GM21515 (cell line): ENCODE data around the gene P2RY11.

Experiments used
- ATAC-seq: cut with Tn5 transposase; IDR thresholded peaks from one replicate; pipeline ENCODE4 v1.9.1; 2021; ENCODE audit not compliant: unreplicated experiment

Gene P2RY11

DNA sequence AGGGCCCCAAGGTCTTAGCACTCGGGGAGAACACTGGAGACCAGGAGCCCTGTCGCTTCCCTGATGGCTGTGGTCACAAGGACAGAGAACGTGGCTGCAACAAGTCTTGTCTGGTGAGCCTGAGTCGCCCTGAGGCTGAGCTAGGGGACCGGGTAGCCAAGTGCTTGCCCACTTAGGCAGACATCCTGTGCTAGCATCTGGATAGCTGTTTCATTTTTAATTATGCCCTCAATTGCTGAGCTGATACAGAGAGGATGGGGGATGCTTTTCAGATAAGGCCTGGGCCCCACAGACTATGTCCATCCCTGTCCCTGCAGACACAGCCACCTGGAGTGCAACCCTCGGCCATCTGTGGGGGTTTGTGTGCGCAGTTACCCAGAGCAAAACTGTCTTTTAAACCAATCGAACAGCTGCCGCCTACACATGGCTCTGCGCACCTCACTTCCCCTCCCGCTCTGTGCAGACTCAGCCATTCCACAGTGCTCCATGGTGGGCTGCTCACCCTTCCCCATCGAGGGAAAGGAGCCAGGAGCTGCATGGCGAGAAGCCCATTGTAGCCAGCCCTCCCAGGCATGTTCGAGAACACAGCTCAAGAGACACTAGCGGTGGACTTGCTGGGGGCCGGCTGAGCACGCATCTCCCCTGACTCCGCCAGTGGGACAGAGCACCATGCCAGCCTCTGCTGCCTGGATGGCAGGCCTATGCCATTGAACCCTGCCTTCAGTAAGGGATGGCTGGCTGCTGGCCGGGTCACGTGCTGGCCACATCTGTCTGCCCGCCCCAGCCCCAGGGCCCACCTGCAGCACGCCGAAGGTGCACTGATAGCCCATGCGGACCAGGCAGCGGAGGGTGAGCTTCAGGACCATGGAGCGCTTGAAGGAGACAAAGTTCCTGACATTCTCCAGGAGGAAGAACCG, 27.6 kb downstream of the P2RY11 start:
- ATAC-seq, result no peak

DNA sequence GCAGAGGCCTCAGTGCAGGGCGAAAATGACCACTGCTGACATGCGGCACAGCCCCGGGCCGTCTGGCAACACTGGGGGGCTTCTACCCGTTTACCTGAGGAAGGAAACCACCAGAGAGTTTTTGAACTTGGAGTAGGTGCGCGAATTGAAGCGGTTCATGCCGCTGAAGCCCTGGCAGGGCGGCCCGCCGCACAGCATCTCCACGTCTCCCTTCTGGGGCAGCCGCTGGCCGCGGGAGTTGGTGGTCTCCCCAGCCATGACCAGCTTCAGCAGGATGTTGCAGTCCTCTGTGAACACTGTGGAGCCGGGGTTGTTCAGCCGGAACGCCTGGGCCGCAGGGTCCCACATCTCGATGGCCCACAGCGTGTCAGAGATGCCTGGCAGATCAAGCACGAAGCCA, 28.5 kb downstream of the P2RY11 start:
- no peak for ATAC-seq

DNA sequence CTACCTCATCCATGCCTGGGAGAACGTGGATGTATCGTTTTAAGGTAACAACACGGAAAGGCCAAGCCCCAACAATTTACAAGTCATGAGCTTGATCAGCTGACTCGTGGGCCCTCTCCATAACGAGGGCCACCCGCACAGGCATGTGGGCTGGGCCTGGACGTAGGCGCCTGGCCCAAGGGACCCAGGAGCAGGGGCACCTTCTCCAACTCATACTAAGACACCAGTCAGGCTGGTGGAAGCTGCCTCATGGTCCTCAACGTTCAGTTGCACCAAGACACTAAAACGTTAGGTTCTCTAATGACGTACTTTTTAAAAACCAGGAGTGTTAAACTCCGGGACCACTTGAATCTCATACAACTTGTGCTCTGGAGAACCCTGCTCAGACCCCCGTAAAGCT, 30.0 kb downstream of the P2RY11 start:
- ATAC-seq, result no peak

DNA sequence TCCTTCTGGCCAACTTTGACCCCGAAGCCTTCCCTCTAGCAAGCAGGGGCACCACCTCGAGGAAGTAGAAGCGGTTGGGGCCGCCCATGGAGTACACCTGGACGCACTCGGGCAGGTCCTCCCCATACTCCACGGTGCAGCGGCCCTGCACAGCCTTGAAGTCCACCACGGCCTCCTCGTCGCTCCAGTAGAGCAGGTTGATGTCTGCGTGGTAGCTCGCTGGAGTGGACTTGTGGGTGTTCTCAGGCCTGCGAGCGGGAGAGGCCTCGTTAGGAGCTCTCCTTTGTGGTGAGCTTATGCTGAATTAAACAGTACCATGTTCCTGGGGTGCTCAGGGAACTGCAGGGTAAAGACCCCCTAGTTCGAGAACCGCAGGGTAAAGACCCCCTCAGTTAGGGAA, 30.5 kb downstream of the P2RY11 start:
- no peak for ATAC-seq

DNA sequence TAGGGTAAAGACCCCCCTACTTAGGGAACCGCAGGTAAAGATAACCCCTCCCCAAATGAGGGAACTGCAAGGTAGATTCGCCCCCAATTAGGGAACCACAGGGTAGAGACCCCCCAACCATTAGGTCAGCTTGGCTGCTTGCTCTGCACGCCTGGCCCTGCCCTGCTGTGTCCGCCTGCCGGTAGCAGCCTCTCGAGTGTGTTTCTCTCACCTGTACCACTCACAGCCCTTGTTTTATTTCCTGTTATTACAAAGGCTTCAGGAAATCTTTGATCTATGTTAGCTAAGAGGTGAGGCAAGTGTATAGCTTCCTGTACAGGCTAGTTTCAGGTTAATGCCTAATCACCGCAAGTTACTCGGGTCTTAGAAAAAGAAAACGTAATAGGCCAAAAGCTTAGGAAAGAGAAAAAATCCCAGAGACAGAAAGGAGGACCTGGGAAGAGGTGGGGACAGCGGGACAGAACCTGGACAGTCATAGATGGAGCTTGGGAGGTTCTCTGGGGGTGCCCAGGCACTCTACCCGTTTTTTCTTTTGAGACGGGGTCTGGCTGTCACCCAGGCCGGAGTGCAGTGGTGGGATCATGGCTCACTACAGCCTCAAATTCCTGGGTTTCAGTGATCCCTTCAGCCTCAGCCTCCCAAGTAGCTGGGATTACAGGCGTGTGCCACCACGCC, 31.3 kb downstream of the P2RY11 start:
- ATAC-seq, result no peak

DNA sequence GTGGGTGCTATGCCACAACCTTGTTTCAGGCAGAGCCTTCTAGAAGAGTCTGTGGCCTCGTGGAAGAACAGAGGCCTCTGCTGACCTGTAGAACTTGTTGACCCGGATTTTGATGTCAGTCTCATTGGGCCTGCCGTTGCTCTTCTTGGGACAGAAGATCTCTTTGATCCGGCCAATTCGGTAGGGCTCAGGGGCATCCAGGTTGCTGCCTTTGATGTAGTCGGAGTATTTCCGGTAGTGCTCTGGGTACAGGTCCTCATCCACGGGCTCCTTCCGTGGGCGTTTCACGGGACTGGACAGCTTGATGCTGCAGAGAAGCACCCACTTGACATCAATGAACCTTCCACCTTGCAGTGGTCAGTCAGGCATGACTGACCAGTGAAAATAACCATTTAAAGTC, 32.2 kb downstream of the P2RY11 start:
- ATAC-seq, result no peak

DNA sequence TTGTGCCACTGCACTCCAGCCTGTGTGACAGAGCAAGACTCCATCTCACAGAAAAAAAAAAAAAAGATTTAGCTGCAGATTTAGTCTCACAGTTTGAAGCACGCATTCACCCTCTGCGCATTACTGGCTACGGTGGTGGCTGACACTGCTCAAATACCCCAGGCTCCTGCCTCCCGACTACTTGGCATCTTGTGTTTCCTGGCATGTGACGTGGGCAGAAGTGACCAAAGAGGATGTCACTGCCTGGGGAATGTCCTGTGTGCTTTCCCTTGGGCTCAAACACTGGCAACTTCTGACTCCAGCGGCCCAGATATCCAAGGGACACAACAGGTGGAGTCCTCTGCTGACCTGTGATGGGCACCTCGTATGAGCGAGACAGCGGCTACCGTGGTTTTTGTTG, 32.9 kb downstream of the P2RY11 start:
- ATAC-seq, result no peak

DNA sequence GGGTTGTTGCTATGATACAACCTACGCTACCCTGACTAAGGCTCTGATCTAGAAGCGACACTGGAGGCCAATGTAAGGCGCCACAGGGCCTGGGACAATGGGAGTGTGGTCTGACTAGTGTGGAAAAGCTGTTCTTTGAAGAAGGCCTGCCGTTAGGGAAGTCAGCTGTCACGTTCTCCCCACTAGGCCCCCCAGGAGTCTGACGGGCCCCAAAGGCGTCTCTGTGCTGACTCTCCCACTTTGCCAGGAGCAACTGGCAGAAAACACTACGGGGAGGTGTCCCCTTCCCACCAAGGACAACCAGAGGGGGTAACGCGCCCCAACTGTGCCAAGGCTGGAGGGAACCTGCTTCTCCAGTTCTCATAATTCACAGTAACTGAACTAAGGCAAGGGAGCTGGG, 33.5 kb downstream of the P2RY11 start:
- ATAC-seq, result no peak

DNA sequence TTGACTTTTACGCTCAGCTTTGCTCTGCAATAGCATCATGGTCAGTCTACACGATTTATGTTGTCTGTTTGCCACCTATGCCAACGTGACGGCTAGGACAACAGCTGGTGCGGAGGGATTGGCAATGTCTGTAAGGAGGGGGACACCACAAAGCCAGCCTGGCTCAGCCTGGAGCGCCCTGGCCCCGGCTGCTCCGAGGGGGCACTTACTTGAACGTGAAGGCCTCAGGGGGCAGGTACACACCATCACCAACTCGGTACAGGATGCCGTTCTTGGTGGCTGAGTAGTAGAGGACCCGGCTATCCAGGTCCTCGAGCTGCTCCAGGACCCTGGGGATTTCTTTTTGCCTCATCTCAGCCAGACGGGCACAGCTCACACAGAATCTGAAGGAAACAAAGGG, 34.6 kb downstream of the P2RY11 start:
- ATAC-seq, result no peak

DNA sequence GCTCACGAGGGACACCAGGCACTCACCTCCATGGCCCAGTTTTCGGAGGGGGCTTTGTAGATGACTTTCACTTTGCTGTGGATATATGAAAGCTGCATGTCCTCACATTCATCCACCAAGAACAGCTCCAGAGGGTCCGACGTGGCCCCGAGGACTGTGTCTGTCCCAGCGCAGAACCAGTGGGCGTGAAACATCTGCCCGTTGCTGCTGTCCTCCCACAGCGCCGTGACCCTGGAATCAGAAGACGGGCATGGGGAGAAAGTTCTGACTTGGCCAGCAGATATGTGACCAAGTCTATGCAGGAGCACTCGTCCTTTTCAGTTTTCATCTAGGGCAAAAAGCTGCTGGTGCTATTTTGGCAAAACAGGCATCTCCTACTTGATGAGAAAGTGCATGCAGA, 37.9 kb downstream of the P2RY11 start:
- no peak for ATAC-seq

DNA sequence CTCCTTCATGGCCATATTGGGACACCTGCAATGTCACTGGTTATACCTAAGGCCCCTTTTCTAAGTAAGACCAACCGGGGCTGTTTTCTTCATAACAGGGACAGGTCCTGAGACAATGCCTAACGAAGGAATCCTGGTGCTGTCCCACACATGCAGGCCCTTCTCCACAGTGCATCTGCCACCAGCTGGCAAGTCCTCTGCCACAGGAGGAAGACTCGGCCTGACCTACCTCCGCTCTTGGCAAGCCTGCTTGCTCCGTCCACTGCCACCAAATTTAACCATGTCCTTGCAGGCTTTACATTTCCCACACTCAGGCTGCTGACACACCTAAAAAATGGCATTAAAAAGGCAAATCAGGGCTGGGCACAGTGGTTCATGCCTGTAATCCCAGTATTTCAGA, 40.0 kb downstream of the P2RY11 start:
- no peak for ATAC-seq

DNA sequence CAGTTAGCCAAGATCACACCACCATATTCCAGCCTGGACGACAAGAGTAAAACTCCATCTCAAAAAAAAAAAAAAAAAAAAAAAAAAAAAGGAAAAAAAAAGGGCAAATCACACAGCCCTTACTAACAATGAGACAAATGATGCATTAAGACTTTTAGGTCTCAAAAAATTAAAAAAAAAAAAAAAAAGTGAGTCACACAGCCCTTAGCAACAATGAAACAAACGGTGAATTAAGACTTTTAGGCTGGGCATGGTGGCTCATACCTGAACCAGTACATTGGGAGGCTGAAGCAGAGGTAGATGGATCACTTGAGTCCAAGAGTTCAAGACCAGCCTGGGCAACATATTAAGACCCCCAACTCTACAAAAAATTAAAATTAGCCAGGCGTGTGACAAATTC, 40.6 kb downstream of the P2RY11 start:
- no peak for ATAC-seq

DNA sequence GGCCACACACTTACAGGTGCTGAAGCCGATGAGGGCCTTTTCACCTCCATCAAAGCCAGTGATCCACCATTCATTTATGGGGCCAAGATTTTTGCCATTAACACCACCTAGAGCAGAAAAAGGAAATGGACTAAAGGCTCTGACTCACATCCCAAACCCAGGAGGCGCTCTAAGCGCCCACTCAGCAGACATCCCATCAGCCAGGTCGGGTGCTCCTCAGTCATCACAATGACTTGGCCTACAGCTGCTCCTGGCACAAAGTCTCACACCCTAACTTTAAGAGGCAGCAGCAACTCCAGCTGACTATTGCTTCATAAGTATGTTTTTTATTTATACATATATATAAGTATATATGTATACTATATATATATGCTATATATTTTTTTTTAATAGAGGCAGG, 44.3 kb downstream of the P2RY11 start:
- ATAC-seq, result no peak

DNA sequence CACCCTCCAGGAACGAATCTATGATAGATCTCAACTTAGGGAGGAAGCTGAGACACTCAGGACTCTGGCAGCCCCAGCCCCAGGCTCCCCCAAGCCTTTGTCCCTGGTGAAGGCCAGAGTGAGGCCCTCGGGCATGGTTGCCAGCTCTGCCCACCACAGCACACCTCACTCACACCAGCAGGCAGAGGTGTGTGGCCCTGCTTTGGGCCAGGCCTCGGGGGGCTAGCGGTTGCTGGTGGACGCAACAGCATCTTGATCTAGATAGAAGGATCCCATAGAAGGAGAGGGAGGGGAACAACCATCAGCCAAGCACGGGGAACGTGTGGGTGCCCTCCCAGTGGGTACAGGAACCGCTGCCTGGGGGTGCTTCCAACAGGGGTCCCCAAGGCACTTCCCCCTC, 46.6 kb downstream of the P2RY11 start:
- no peak for ATAC-seq

DNA sequence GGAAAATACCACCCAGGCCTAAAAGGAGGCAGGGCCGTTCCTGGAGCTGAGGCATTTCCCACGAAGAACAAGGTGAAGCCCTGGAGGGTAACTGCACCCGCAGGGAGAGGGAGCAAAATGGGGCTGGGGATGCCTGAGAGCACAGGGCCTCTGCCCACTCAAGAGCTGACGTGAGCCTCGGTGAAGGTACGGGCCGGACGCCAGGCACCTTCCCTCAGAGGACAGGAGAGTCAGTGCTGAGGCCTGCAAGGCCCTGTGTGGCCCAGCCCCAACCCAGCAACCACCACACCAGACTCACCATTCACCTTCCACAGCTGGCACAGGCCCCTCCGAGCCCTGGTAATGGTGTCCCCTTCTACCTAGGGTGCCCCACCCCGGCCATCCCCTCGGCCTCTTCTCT, 47.0 kb downstream of the P2RY11 start:
- no peak for ATAC-seq

DNA sequence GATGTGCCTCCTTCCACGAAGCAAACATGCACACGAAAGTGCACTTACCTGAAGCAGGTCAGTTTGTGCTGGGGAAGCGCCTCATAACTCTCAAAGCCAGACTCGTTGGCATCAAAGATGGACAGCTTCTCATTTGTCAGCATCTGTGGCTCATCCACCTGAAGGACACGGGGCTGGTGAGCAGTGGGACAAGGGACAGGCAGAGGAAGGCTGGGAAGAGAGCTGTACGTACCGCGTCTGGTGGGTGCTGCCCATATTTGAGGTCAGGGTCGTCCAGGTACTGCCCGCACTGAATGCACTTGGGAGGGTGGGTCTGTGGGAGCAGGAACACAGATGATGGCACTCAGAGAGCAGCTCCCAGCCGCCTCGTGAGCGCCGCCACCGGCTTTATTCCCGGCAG, 48.1 kb downstream of the P2RY11 start:
- no peak for ATAC-seq

DNA sequence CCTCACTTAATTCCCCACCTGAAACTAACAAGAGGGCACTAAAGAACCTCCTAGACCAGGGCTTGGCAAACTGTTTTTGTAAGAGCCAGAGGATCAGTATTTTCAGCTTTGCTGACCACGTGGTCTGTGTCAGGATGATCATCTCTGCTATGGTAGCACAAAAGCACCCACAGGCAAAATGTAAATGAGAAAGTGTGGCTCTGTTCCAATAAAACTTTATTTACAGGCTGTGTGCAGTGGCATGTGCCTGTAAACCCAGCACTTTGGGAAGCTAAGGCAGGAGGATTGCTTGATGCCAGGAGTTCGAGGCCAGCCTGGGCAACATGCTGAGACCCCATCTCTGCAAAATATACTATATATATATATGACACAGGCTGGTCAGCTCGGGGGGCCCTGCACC, 52.0 kb downstream of the P2RY11 start:
- ATAC-seq, result no peak
